ENCODE measurements around the gene GOLPH3.

Gene GOLPH3

GRCh38 chr5:32098291-32098690, 75.8 kb downstream of the GOLPH3 start:
- DNase-seq (ENCODE audit: low spot score) = no peak
- TF ChIP-seq CTCF (IDR thresholded peaks at IDR 0.05; ENCODE audit: borderline replicate concordance, control extremely low read depth, extremely low read depth, insufficient read depth, missing control alignments) = no peak
- in situ Hi-C loops (cut with MboI; ENCODE audit: low sequenced_read_pairs, unreplicated experiment) = loop anchor here (10.0 kb wide), 1 partner anchor 523 kb away; no protein-coding TSS in a partner anchor

GRCh38 chr5:32096891-32097595, 77.1 kb downstream of the GOLPH3 start:
- DNase-seq (ENCODE audit: low spot score) = no peak
- TF ChIP-seq CTCF (IDR thresholded peaks at IDR 0.05; ENCODE audit: borderline replicate concordance, control extremely low read depth, extremely low read depth, insufficient read depth, missing control alignments) = no peak
- in situ Hi-C loops (cut with MboI; ENCODE audit: low sequenced_read_pairs, unreplicated experiment) = loop anchor here (10.0 kb wide), 1 partner anchor 522 kb away; no protein-coding TSS in a partner anchor

- no peak for TF ChIP-seq CTCF (IDR thresholded peaks at IDR 0.05; ENCODE audit: borderline replicate concordance, control extremely low read depth, extremely low read depth, insufficient read depth, missing control alignments)
- in situ Hi-C loops (cut with MboI; ENCODE audit: low sequenced_read_pairs, unreplicated experiment) = loop anchor here (10.0 kb wide), 1 partner anchor 520 kb away; no protein-coding TSS in a partner anchor
Observed at GRCh38 chr5:32095261-32095671, 78.9 kb downstream of the GOLPH3 start.

DNA sequence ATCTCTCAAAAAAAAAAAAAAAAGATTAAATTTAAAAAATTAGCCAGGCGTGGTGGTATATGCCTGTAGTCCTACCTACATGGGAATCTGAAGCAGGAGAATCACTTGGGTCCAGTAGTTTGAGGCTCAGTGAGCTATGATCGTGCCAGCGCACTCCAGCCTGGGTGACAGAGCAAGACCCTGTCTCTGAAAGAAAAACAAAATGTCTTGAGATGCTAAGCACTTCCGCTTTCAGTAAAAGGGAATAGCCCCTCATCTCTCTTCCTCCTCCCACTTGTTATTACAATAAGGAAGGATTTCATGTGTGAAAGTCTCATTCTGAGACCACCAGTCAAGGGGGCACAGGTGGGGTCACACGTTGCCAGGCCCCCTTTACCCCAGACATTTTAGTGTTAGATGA, 79.4 kb downstream of the GOLPH3 start:
- no peak for DNase-seq (ENCODE audit: low spot score)
- TF ChIP-seq CTCF (IDR thresholded peaks at IDR 0.05; ENCODE audit: borderline replicate concordance, control extremely low read depth, extremely low read depth, insufficient read depth, missing control alignments) = no peak
- in situ Hi-C loops (cut with MboI; ENCODE audit: low sequenced_read_pairs, unreplicated experiment) = loop anchor here (10.0 kb wide), 1 partner anchor 520 kb away; no protein-coding TSS in a partner anchor

More at GRCh38 chr5:32095261-32095671, 78.9 kb downstream of the GOLPH3 start:
- no peak for DNase-seq (ENCODE audit: low spot score)

DNA sequence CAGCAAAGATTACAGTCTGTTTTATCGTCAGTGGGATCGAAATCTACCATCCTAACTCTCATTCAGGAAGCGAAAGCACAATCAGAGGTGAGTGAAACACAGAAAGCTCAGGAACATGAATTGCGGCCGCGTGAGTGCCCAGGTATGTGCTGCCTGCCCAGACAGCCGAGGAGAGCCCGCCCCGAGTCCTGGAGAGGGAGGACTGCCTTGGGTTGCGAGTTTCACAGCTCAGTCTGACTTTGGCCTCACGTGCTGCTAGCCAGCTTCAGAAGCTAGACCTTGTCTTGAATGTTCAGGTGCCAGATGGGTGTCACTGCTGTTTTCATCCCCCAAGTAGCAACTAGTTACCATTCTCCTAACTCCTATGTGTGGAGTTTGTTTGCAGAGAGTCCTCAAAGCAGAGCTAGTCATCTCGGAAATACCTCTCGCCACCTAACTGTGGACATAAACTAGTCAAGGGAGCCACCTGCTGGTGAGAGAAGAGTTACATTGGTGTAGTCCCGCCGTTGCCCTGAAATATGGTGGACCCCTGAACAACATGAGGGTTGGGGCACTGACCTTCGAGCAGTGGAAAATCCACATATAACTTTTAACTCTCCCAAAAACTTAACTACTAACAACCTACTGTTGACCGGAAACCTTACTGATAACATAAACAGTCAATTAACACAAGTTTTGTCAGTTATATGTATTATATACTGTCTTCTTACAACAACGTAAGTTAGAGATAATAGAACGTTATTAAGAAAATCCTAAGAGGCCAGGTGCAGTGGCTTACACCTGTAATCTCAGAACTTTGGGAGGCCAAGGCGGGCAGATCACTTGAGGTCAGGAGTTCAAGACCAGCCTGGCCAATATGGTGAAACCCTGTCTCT, 80.9 kb downstream of the GOLPH3 start:
- in situ Hi-C loops (cut with MboI; ENCODE audit: low sequenced_read_pairs, unreplicated experiment) = loop anchor here (10.0 kb wide), 1 partner anchor 518 kb away; no protein-coding TSS in a partner anchor
- TF ChIP-seq CTCF (IDR thresholded peaks at IDR 0.05; ENCODE audit: borderline replicate concordance, control extremely low read depth, extremely low read depth, insufficient read depth, missing control alignments) = peak; percentile 75
- peak; percentile 87 for DNase-seq (ENCODE audit: low spot score)

- no peak for DNase-seq (ENCODE audit: low spot score)
- TF ChIP-seq CTCF (IDR thresholded peaks at IDR 0.05; ENCODE audit: borderline replicate concordance, control extremely low read depth, extremely low read depth, insufficient read depth, missing control alignments) = no peak
- in situ Hi-C loops (cut with MboI; ENCODE audit: low sequenced_read_pairs, unreplicated experiment) = loop anchor here (10.0 kb wide), 1 partner anchor 516 kb away; no protein-coding TSS in a partner anchor
Observed at GRCh38 chr5:32090755-32091128, 83.4 kb downstream of the GOLPH3 start.

Data from GM13976 (cell line).